HepG2 (cell line): ENCODE measurements around the gene ASTN2. TPM values are rescaled to one million over a fixed set of nuclear protein-coding genes. Genes with fewer than 3 reads are reported as not detected.

Experiments used
- BHLHE40 ChIP-seq: IDR thresholded peaks from 2 replicates; pipeline ENCODE4 v1.6.1; 2011; ENCODE audit warnings: low read length, improper control_type of control experiment
- GLI4 ChIP-seq: sonication (generic); formaldehyde crosslinking; IDR thresholded peaks from 2 replicates; pipeline ENCODE4 v1.5.1; 2020; ENCODE audit warnings: missing genetic modification reagents, mild to moderate bottlenecking, moderate library complexity, borderline replicate concordance
- KLF15 ChIP-seq: sonication (generic); formaldehyde crosslinking; IDR thresholded peaks from 2 replicates; pipeline ENCODE4 v1.8.1; 2023; ENCODE audit warnings: borderline replicate concordance, mild to moderate bottlenecking, inconsistent platforms, missing genetic modification reagents, mixed read lengths
- PTBP1 ChIP-seq: fragments of 200-400 bp; formaldehyde crosslinking; IDR thresholded peaks from 2 replicates; pipeline ENCODE4 v1.6.1; 2018; ENCODE audit warnings: low read length, low read depth; ENCODE audit not compliant: poor library complexity, severe bottlenecking
- SIX1 ChIP-seq: sonication (generic); formaldehyde crosslinking; IDR thresholded peaks from 2 replicates; pipeline ENCODE4 v1.4.0; 2020; ENCODE audit warnings: missing genetic modification reagents, borderline replicate concordance
- SUZ12 ChIP-seq: fragments of 150-350 bp; IDR thresholded peaks from 2 replicates; pipeline ENCODE4 v1.6.1; 2014; ENCODE audit warnings: low read depth, low read length
- TRIM24 ChIP-seq: sonication (generic); formaldehyde crosslinking; IDR thresholded peaks from 2 replicates; pipeline ENCODE4 v1.8.0; 2022; ENCODE audit warnings: mild to moderate bottlenecking, missing genetic modification reagents
- YEATS2 ChIP-seq: sonication (generic); formaldehyde crosslinking; IDR thresholded peaks from 2 replicates; pipeline ENCODE4 v1.4.0; 2020; ENCODE audit warnings: missing genetic modification reagents, borderline replicate concordance
- ZNF263 ChIP-seq: sonication (generic); formaldehyde crosslinking; IDR thresholded peaks from 2 replicates; pipeline ENCODE4 v1.4.0; 2020; ENCODE audit warnings: missing genetic modification reagents
- polyA plus RNA-seq, 8 experiments: library from polyadenylated mRNA; depleted of rRNA in 3 of 8; stranded (reverse) in 7 of 8; unstranded in 1 of 8; fragments of >200 nt; fragmentation: Illumina TruSeq in 4 of 8; extraction: Trizol in 4 of 8; gene quantifications; 2 replicates each; pipeline versions ENCODE4 v1.2.1 to v1.2.3, GENCODE V29; 2011 to 2016; ENCODE audit warnings: low read depth in 4 of 8, missing spikeins in 1 of 8, mixed read lengths in 1 of 8; ENCODE audit not compliant: insufficient read depth in 1 of 8
- total RNA-seq, 5 experiments: library from RNA; depleted of rRNA; stranded (reverse); fragments of >200 nt; fragmentation: Illumina TruSeq; extraction: Trizol; gene quantifications; 2 replicates each; pipeline ENCODE4 v1.2.3, GENCODE V29; 2016; ENCODE audit warnings: low read depth in 1 of 5
- TF ChIP-seq, protein P1 (sequence below): sonication (generic); formaldehyde crosslinking; IDR thresholded peaks from 2 replicates; pipeline ENCODE4 v1.4.0; 2020; ENCODE audit warnings: missing genetic modification reagents, borderline replicate concordance
- TF ChIP-seq, protein P2 (sequence below): sonication (generic); formaldehyde crosslinking; IDR thresholded peaks from one replicate; pipeline ENCODE4 v1.5.1; 2020; ENCODE audit warnings: mild to moderate bottlenecking, missing genetic modification reagents; ENCODE audit errors: not compliant biosample characterization
- TF ChIP-seq, protein P3 (sequence below): sonication (generic); formaldehyde crosslinking; IDR thresholded peaks from 2 replicates; pipeline ENCODE4 v1.4.0; 2020; ENCODE audit warnings: mild to moderate bottlenecking, missing genetic modification reagents

ASTN2 gene
- total and polyA plus RNA-seq, 2 of the 13 experiments (the other 11 are each of a cell fraction or from before 2014, with no cell fraction given): 5.2 to 13.5 TPM

DNA sequence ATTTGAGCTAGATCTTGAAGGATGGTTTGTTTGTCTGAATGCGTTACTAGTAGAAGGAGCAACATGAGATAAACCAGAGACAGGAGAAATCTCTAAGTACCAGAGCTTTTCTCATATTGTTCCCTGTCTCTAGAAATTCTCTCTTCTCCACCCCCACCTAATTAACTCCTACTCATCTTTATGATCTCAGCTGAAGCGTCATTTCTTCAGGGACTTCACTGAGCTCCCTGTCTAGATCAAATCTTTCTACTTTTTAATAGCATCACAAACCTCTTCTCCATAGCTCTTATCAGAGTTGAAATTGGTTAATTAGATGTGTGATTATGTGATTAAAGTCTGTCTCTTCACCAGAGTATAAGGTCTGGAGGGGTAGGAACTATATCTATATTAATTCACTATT, 1035.0 kb downstream of the ASTN2 start (continued):
- TF ChIP-seq PTBP1 (no peak), YEATS2 (CRISPR knock-in tag) (no peak), TRIM24 (no peak), GLI4 (no peak), KLF15 (CRISPR knock-in tag) (no peak), BHLHE40 (no peak), SUZ12 (no peak), SIX1 (CRISPR knock-in tag) (no peak), ZNF263 (CRISPR knock-in tag) (no peak)
- TF ChIP-seq, protein P1, sequence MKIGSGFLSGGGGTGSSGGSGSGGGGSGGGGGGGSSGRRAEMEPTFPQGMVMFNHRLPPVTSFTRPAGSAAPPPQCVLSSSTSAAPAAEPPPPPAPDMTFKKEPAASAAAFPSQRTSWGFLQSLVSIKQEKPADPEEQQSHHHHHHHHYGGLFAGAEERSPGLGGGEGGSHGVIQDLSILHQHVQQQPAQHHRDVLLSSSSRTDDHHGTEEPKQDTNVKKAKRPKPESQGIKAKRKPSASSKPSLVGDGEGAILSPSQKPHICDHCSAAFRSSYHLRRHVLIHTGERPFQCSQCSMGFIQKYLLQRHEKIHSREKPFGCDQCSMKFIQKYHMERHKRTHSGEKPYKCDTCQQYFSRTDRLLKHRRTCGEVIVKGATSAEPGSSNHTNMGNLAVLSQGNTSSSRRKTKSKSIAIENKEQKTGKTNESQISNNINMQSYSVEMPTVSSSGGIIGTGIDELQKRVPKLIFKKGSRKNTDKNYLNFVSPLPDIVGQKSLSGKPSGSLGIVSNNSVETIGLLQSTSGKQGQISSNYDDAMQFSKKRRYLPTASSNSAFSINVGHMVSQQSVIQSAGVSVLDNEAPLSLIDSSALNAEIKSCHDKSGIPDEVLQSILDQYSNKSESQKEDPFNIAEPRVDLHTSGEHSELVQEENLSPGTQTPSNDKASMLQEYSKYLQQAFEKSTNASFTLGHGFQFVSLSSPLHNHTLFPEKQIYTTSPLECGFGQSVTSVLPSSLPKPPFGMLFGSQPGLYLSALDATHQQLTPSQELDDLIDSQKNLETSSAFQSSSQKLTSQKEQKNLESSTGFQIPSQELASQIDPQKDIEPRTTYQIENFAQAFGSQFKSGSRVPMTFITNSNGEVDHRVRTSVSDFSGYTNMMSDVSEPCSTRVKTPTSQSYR (CRISPR knock-in tag): no peak
- TF ChIP-seq, protein P2, sequence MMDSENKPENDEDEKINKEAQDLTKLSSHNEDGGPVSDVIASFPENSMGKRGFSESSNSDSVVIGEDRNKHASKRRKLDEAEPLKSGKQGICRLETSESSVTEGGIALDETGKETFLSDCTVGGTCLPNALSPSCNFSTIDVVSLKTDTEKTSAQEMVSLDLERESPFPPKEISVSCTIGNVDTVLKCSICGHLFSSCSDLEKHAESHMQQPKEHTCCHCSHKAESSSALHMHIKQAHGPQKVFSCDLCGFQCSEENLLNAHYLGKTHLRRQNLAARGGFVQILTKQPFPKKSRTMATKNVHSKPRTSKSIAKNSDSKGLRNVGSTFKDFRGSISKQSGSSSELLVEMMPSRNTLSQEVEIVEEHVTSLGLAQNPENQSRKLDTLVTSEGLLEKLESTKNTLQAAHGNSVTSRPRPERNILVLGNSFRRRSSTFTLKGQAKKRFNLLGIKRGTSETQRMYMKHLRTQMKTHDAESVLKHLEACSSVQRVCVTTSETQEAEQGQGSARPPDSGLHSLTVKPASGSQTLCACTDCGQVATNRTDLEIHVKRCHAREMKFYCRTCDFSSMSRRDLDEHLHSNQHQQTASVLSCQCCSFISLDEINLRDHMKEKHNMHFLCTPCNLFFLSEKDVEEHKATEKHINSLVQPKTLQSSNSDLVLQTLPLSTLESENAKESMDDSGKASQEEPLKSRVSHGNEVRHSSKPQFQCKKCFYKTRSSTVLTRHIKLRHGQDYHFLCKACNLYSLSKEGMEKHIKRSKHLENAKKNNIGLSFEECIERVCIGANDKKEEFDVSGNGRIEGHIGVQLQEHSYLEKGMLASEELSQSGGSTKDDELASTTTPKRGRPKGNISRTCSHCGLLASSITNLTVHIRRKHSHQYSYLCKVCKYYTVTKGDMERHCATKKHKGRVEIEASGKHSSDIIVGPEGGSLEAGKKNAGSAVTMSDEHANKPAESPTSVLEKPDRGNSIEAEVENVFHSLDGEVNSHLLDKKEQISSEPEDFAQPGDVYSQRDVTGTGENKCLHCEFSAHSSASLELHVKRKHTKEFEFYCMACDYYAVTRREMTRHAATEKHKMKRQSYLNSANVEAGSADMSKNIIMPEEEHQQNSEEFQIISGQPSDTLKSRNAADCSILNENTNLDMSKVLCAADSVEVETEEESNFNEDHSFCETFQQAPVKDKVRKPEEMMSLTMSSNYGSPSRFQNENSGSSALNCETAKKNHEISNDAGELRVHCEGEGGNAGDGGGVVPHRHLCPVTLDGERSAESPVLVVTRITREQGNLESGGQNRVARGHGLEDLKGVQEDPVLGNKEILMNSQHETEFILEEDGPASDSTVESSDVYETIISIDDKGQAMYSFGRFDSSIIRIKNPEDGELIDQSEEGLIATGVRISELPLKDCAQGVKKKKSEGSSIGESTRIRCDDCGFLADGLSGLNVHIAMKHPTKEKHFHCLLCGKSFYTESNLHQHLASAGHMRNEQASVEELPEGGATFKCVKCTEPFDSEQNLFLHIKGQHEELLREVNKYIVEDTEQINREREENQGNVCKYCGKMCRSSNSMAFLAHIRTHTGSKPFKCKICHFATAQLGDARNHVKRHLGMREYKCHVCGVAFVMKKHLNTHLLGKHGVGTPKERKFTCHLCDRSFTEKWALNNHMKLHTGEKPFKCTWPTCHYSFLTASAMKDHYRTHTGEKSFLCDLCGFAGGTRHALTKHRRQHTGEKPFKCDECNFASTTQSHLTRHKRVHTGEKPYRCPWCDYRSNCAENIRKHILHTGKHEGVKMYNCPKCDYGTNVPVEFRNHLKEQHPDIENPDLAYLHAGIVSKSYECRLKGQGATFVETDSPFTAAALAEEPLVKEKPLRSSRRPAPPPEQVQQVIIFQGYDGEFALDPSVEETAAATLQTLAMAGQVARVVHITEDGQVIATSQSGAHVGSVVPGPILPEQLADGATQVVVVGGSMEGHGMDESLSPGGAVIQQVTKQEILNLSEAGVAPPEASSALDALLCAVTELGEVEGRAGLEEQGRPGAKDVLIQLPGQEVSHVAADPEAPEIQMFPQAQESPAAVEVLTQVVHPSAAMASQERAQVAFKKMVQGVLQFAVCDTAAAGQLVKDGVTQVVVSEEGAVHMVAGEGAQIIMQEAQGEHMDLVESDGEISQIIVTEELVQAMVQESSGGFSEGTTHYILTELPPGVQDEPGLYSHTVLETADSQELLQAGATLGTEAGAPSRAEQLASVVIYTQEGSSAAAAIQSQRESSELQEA (CRISPR knock-in tag): no peak
- TF ChIP-seq, protein P3, sequence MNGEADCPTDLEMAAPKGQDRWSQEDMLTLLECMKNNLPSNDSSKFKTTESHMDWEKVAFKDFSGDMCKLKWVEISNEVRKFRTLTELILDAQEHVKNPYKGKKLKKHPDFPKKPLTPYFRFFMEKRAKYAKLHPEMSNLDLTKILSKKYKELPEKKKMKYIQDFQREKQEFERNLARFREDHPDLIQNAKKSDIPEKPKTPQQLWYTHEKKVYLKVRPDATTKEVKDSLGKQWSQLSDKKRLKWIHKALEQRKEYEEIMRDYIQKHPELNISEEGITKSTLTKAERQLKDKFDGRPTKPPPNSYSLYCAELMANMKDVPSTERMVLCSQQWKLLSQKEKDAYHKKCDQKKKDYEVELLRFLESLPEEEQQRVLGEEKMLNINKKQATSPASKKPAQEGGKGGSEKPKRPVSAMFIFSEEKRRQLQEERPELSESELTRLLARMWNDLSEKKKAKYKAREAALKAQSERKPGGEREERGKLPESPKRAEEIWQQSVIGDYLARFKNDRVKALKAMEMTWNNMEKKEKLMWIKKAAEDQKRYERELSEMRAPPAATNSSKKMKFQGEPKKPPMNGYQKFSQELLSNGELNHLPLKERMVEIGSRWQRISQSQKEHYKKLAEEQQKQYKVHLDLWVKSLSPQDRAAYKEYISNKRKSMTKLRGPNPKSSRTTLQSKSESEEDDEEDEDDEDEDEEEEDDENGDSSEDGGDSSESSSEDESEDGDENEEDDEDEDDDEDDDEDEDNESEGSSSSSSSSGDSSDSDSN (CRISPR knock-in tag): no peak
